ENCODE data around the gene DYNLRB1. TPM values are rescaled to one million over a fixed set of nuclear protein-coding genes. Genes with fewer than 3 reads are reported as not detected.
A peak's percentile ranks its signal among the peaks of the same experiment; 100 is the strongest.

The DYNLRB1 gene
- total and polyA plus RNA-seq, 2 donors (not counting 3 experiments of a cell fraction or from before 2014, with no cell fraction given): 142 to 245 TPM

- DNase-seq (ENCODE audit: low read depth, low spot score) (peak; percentile 32), FAIRE-seq (no peak)
- POLR2A ChIA-PET: interaction anchor here (0.7 kb wide), 1 partner anchor 21 kb away, joined by 3 read pairs; the partner anchor contains the start of gene DYNLRB1
- no peak overlapping the region for H3K9ac ChIP-seq (replicated peaks; ENCODE audit: extremely low read depth, insufficient read depth, low read length)
- BruUV-seq (replicated peaks): no TSS peak
- no peaks in the 10 kb centered on the region for H3K27me3 ChIP-seq (ENCODE audit: control insufficient read depth in 2 of 2, insufficient read depth in 2 of 2, low read length in 2 of 2)
- H2AFZ ChIP-seq (ENCODE audit: low read depth, low read length): no peak overlapping the region
- no peak for TF ChIP-seq MAX (IDR thresholded peaks at IDR 0.05; ENCODE audit: insufficient read depth, insufficient read length)
- peak; percentile 43 to 57 for TF ChIP-seq CTCF (IDR thresholded peaks at IDR 0.05; ENCODE audit: extremely low read depth in 1 of 2, insufficient read depth in 1 of 2, low read depth in 1 of 2, low read length in 2 of 2)
- no peak for TF ChIP-seq JUN (IDR thresholded peaks at IDR 0.05; ENCODE audit: borderline replicate concordance, insufficient read depth, insufficient read length, low read depth)
- H3K36me3 ChIP-seq (ENCODE audit: control insufficient read depth in 2 of 2, extremely low read depth in 1 of 2, insufficient read depth in 2 of 2, low read length in 2 of 2): peaks cover 15 to 49% of the 10 kb centered on the region in 2 experiments
- H3K27ac ChIP-seq (ENCODE audit: insufficient read depth, low read depth, low read length): no peak overlapping the region
- H3K79me2 ChIP-seq (ENCODE audit: control insufficient read depth, insufficient read depth, low read length): peaks cover 2% of the 10 kb centered on the region
- CTCF ChIA-PET: interaction anchor here (0.5 to 5.6 kb wide), 14 partner anchors 20 to 346 kb away, joined by 3 to 53 read pairs (median 4); partner anchors contain the start of genes DYNLRB1 and MAP1LC3A
- intact Hi-C loops (cut with micrococcal nuclease): no loop called here
- H3K4me3 ChIP-seq (replicated peaks in 1 of 3; ENCODE audit: insufficient read depth in 1 of 3, low read depth in 1 of 3, low read length in 3 of 3): no peak overlapping the region
- H3K4me2 ChIP-seq (ENCODE audit: insufficient read depth, low read length): no peak overlapping the region
- dilution Hi-C loops (cut with MboI; ENCODE audit: extremely low pct_ligation_motif_present, low sequenced_read_pairs): no loop called here
- no peaks in the 10 kb centered on the region for H4K20me1 ChIP-seq (replicated peaks; ENCODE audit: control insufficient read depth, extremely low read depth, insufficient read depth, low read length)
- H3K9me1 ChIP-seq (replicated peaks; ENCODE audit: control insufficient read depth, extremely low read depth, insufficient read depth, low read length): no peaks in the 10 kb centered on the region
- H3K4me1 ChIP-seq (ENCODE audit: control insufficient read depth, extremely low read depth, insufficient read depth, low read length): no peaks in the 10 kb centered on the region
- no peaks in the 10 kb centered on the region for H3K9me3 ChIP-seq (replicated peaks; ENCODE audit: control insufficient read depth, insufficient read depth, low read length)
These were observed 20.7 kb downstream of the DYNLRB1 start for GRCh38 chr20:34536798-34537394.

GRCh38 chr20:34537651-34538050 lies 21.4 kb downstream of the DYNLRB1 start:
- Histone ChIP-seq H3K27ac (ENCODE audit: insufficient read depth, low read depth, low read length) (no peak overlapping the region), H3K27me3 (ENCODE audit: control insufficient read depth in 2 of 2, insufficient read depth in 2 of 2, low read length in 2 of 2) (no peaks in the 10 kb centered on the region), H3K36me3 (ENCODE audit: control insufficient read depth in 2 of 2, extremely low read depth in 1 of 2, insufficient read depth in 2 of 2, low read length in 2 of 2) (peaks cover 15 to 47% of the 10 kb centered on the region in 2 experiments), H3K4me3 (replicated peaks in 1 of 3; ENCODE audit: insufficient read depth in 1 of 3, low read depth in 1 of 3, low read length in 3 of 3) (no peak overlapping the region), H3K79me2 (ENCODE audit: control insufficient read depth, insufficient read depth, low read length) (peaks cover 2% of the 10 kb centered on the region), H3K9ac (replicated peaks; ENCODE audit: extremely low read depth, insufficient read depth, low read length) (no peak overlapping the region), H4K20me1 (replicated peaks; ENCODE audit: control insufficient read depth, extremely low read depth, insufficient read depth, low read length) (no peaks in the 10 kb centered on the region), H3K4me2 (ENCODE audit: insufficient read depth, low read length) (no peak overlapping the region), H3K4me1 (ENCODE audit: control insufficient read depth, extremely low read depth, insufficient read depth, low read length) (no peaks in the 10 kb centered on the region), H3K9me3 (replicated peaks; ENCODE audit: control insufficient read depth, insufficient read depth, low read length) (no peaks in the 10 kb centered on the region), H2AFZ (ENCODE audit: low read depth, low read length) (no peak overlapping the region), H3K9me1 (replicated peaks; ENCODE audit: control insufficient read depth, extremely low read depth, insufficient read depth, low read length) (no peaks in the 10 kb centered on the region)
- no peak for FAIRE-seq
- intact Hi-C loops (cut with micrococcal nuclease): loop anchor here (1.0 kb wide), 2 partner anchors 171 to 231 kb away; no protein-coding TSS in a partner anchor
- no TSS peak for BruUV-seq (replicated peaks)
- dilution Hi-C loops (cut with MboI; ENCODE audit: extremely low pct_ligation_motif_present, low sequenced_read_pairs): no loop called here
- TF ChIP-seq MAX (IDR thresholded peaks at IDR 0.05; ENCODE audit: insufficient read depth, insufficient read length) (no peak), EZH2 (IDR thresholded peaks at IDR 0.05; ENCODE audit: borderline replicate concordance, low read depth, low read length, severe bottlenecking) (no peak), MYC (IDR thresholded peaks at IDR 0.05; ENCODE audit: low read depth, low read length) (no peak), POLR2A (IDR thresholded peaks at IDR 0.05; ENCODE audit: low read depth, low read length) (no peak), POLR2AphosphoS5 (IDR thresholded peaks at IDR 0.05; ENCODE audit: insufficient read depth, low read depth, low read length) (no peak), FOS (IDR thresholded peaks at IDR 0.05; ENCODE audit: borderline replicate concordance, insufficient read depth, low read length) (no peak), JUN (IDR thresholded peaks at IDR 0.05; ENCODE audit: borderline replicate concordance, insufficient read depth, insufficient read length, low read depth) (no peak), GATA2 (IDR thresholded peaks at IDR 0.05; ENCODE audit: insufficient read depth, insufficient read length, low read depth, low read length) (no peak), CTCF (IDR thresholded peaks at IDR 0.05; ENCODE audit: extremely low read depth in 1 of 2, insufficient read depth in 1 of 2, low read depth in 1 of 2, low read length in 2 of 2) (no peak)
- ChIA-PET POLR2A (no interaction called here), CTCF (interaction anchor here (0.5 to 5.6 kb wide), 17 partner anchors 10 to 347 kb away, joined by 3 to 53 read pairs (median 4); partner anchors contain the start of genes DYNLRB1 and MAP1LC3A)
- DNase-seq (ENCODE audit: low read depth, low spot score): no peak
